Subcutaneous abdominal adipose tissue (tissue), 5 donors: ENCODE results near the gene MED12.

ENCODE experiments used
- H3K27ac ChIP-seq: one replicate; pipeline ENCODE4 v1.7.0; 2013; ENCODE audit warnings: low read depth, mild to moderate bottlenecking, inconsistent platforms, low read length, moderate library complexity
- H3K27me3 ChIP-seq, 5 donors: one replicate each; pipeline ENCODE4 v1.7.0; 2013; ENCODE audit warnings: low read length in 5 of 5, inconsistent platforms in 1 of 5; ENCODE audit not compliant: control insufficient read depth in 5 of 5, insufficient read depth in 4 of 5
- H3K36me3 ChIP-seq, 5 donors: one replicate each; pipeline ENCODE4 v1.7.0; 2013; ENCODE audit warnings: low read length in 5 of 5; ENCODE audit not compliant: control insufficient read depth in 5 of 5, insufficient read depth in 5 of 5
- H3K4me1 ChIP-seq, 5 donors: one replicate each; pipeline ENCODE4 v1.7.0; 2013; ENCODE audit warnings: low read length in 5 of 5, mild to moderate bottlenecking in 3 of 5, moderate library complexity in 1 of 5; ENCODE audit not compliant: control insufficient read depth in 5 of 5, insufficient read depth in 5 of 5
- H3K4me3 ChIP-seq, 5 donors: one replicate each; pipeline ENCODE4 v1.7.0; 2013; ENCODE audit warnings: low read length in 5 of 5, low read depth in 1 of 5
- H3K9ac ChIP-seq, 5 donors: one replicate each; pipeline ENCODE4 v1.7.0; 2013; ENCODE audit warnings: low read length in 5 of 5, mild to moderate bottlenecking in 4 of 5, moderate library complexity in 3 of 5
- H3K9me3 ChIP-seq, 5 donors: one replicate each; pipeline ENCODE4 v1.7.0; 2013; ENCODE audit warnings: low read length in 5 of 5; ENCODE audit not compliant: control insufficient read depth in 5 of 5
- donor health status: healthy.
- donor health status: healthy.
- donor health status: healthy.
- donor health status: healthy.
- donor health status: healthy.

Gene MED12

GRCh38 chrX:71128915-71129765 is 10.7 kb downstream of the MED12 start:
- peaks cover 0 to 13% (median 8%) of the 10 kb centered on the region in 5 donors for H3K27me3 ChIP-seq
- H3K36me3 ChIP-seq: peaks cover 3 to 90% (median 88%) of the 10 kb centered on the region in 5 donors
- peaks cover 0 to 4% (median 0%) of the 10 kb centered on the region in 5 donors for H3K4me1 ChIP-seq
- H3K9me3 ChIP-seq: no peaks in the 10 kb centered on the region
- H3K9ac ChIP-seq: no peak overlapping the region
- no peak overlapping the region for H3K4me3 ChIP-seq
- no peak overlapping the region for H3K27ac ChIP-seq

DNA sequence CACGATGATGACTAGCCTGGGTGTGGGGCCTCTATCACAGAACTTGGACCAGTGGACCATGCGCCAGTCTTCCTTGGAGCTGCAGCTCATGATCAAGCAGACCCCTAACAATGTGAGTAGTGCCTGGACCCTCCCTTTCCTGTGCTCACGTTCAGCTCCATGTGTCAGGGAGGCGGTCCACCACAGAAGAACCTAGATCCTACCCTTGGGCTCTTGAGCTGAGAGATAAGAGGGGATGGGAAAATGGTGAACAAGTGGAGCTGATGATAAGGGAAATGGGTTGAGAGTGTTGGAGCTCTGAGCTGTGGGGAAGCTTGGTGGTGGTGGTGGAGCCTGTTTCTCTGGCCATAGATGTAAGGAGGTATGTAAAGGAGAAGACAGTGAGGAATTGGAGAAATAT is 13.1 kb downstream of the MED12 start:
- H3K27ac ChIP-seq: no peak overlapping the region
- H3K9me3 ChIP-seq: no peaks in the 10 kb centered on the region
- no peak overlapping the region for H3K4me3 ChIP-seq
- H3K27me3 ChIP-seq: peaks cover 0 to 12% (median 7%) of the 10 kb centered on the region in 5 donors
- H3K4me1 ChIP-seq: peaks cover 0 to 4% (median 0%) of the 10 kb centered on the region in 5 donors
- no peak overlapping the region for H3K9ac ChIP-seq
- peaks cover 5 to 90% (median 88%) of the 10 kb centered on the region in 5 donors for H3K36me3 ChIP-seq

DNA sequence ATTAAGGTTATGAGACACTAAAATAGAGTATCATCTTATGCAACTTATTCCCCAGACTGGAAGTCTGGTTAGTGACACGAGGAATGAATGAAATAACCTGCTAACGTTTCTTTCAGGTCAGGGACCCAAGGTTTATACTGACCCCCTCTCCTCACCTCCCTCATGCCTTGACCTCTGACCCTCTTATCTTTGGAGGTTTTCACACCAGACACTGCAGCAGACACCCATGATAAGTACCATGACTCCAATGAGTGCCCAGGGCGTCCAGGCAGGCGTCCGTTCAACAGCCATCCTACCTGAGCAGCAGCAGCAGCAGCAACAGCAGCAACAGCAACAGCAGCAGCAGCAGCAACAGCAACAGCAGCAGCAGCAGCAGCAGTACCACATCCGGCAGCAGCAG is 22.0 kb downstream of the MED12 start:
- peaks cover 8 to 57% (median 53%) of the 10 kb centered on the region in 5 donors for H3K36me3 ChIP-seq
- H3K4me3 ChIP-seq: no peak overlapping the region
- H3K27ac ChIP-seq: no peak overlapping the region
- no peaks in the 10 kb centered on the region for H3K9me3 ChIP-seq
- H3K9ac ChIP-seq: no peak overlapping the region
- H3K27me3 ChIP-seq: peaks cover 0 to 15% (median 10%) of the 10 kb centered on the region in 5 donors
- H3K4me1 ChIP-seq: peaks cover 0 to 18% (median 10%) of the 10 kb centered on the region in 5 donors

- Histone ChIP-seq H3K36me3 (peaks cover 5 to 28% (median 24%) of the 10 kb centered on the region in 5 donors), H3K27ac (no peak overlapping the region), H3K4me1 (peaks cover 0 to 30% (median 15%) of the 10 kb centered on the region in 5 donors), H3K9ac (no peak overlapping the region), H3K9me3 (no peaks in the 10 kb centered on the region), H3K27me3 (peaks cover 0 to 20% (median 6%) of the 10 kb centered on the region in 5 donors), H3K4me3 (no peak overlapping the region)
Measured at GRCh38 chrX:71143508-71143907, 25.1 kb downstream of the MED12 start.

- peaks cover 0 to 18% (median 16%) of the 10 kb centered on the region in 5 donors for H3K36me3 ChIP-seq
- peaks cover 0 to 30% (median 15%) of the 10 kb centered on the region in 5 donors for H3K4me1 ChIP-seq
- no peak within 1 kb of the TSS for H3K9ac ChIP-seq
- H3K27ac ChIP-seq: no peak within 1 kb of the TSS
- H3K4me3 ChIP-seq: peak within 1 kb of the TSS in 4 of 5 donors; percentile 18 to 55 (median 40)
- peaks cover 0 to 20% (median 8%) of the 10 kb centered on the region in 5 donors for H3K27me3 ChIP-seq
- no peaks in the 10 kb centered on the region for H3K9me3 ChIP-seq
Measured at GRCh38 chrX:71144651-71145050, 26.3 kb downstream of the MED12 start, which contains the start of gene NLGN3. TSS of gene NLGN3 (plus strand) at chrX:71144841. CDS start at chrX:71147750, 2,909 bp downstream.

DNA sequence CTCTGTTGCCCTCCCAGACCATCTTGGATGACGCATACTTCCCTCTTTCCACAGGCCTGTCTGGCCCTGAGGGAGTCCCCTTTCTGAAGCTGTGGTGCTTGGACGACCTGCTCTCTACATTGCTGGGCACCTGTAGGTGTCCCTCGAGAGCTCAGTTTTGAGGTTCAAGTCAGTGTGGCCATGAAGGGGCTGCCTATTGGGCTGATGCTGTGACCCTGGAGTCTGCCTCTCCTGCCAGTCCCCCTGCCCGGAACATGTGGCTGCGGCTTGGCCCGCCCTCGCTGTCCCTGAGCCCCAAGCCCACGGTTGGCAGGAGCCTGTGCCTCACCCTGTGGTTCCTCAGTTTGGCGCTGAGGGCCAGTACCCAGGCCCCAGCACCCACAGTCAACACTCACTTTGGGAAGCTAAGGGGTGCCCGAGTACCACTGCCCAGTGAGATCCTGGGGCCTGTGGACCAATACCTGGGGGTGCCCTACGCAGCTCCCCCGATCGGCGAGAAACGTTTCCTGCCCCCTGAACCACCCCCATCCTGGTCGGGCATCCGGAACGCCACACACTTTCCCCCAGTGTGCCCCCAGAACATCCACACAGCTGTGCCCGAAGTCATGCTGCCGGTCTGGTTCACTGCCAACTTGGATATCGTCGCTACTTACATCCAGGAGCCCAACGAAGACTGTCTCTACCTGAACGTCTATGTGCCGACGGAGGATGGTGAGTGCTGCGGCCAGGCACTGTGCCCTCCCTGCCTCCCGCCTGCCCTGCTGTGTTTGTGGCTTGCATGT is 29.3 kb downstream of the MED12 start:
- Histone ChIP-seq H3K27ac (no peak overlapping the region), H3K36me3 (no peaks in the 10 kb centered on the region), H3K27me3 (peaks cover 0 to 21% (median 8%) of the 10 kb centered on the region in 5 donors), H3K9me3 (no peaks in the 10 kb centered on the region), H3K4me1 (peaks cover 0 to 30% (median 15%) of the 10 kb centered on the region in 5 donors), H3K9ac (no peak overlapping the region), H3K4me3 (no peak overlapping the region)

- Histone ChIP-seq H3K9ac (no peak overlapping the region), H3K9me3 (no peaks in the 10 kb centered on the region), H3K4me3 (no peak overlapping the region), H3K27me3 (peaks cover 0 to 27% (median 8%) of the 10 kb centered on the region in 5 donors), H3K27ac (no peak overlapping the region), H3K4me1 (peaks cover 0 to 29% (median 15%) of the 10 kb centered on the region in 5 donors), H3K36me3 (no peaks in the 10 kb centered on the region)
Measured at GRCh38 chrX:71148278-71148663, 29.9 kb downstream of the MED12 start.

GRCh38 chrX:71151366-71151765 is 33.0 kb downstream of the MED12 start:
- no peak overlapping the region for H3K4me3 ChIP-seq
- H3K27ac ChIP-seq: no peak overlapping the region
- no peaks in the 10 kb centered on the region for H3K9me3 ChIP-seq
- H3K9ac ChIP-seq: no peak overlapping the region
- H3K27me3 ChIP-seq: peaks cover 7 to 32% (median 21%) of the 10 kb centered on the region in 5 donors
- peaks cover 0 to 3% (median 0%) of the 10 kb centered on the region in 5 donors for H3K4me1 ChIP-seq
- H3K36me3 ChIP-seq: no peaks in the 10 kb centered on the region

- Histone ChIP-seq H3K9me3 (no peaks in the 10 kb centered on the region), H3K27ac (no peak overlapping the region), H3K4me1 (no peaks in the 10 kb centered on the region), H3K4me3 (no peak overlapping the region), H3K9ac (no peak overlapping the region), H3K36me3 (no peaks in the 10 kb centered on the region), H3K27me3 (peaks cover 7 to 23% (median 19%) of the 10 kb centered on the region in 5 donors)
Measured at GRCh38 chrX:71154196-71154595, 35.8 kb downstream of the MED12 start.
